Skeletal muscle tissue (tissue), 4 donors: ENCODE measurements around the gene EID2. TPM values are rescaled to one million over a fixed set of nuclear protein-coding genes. Genes with fewer than 3 reads are reported as not detected.

Experiments used
- H3K27ac ChIP-seq: one replicate; pipeline ENCODE4 v1.7.0; 2013; ENCODE audit warnings: mild to moderate bottlenecking, low read depth, low read length, inconsistent platforms
- H3K27me3 ChIP-seq, 3 donors: one replicate each; pipeline ENCODE4 v1.7.0; 2013; ENCODE audit warnings: low read length in 3 of 3; ENCODE audit not compliant: control insufficient read depth in 3 of 3, insufficient read depth in 3 of 3
- H3K36me3 ChIP-seq, 3 donors: one replicate each; pipeline ENCODE4 v1.7.0; 2013; ENCODE audit warnings: low read length in 3 of 3; ENCODE audit not compliant: control insufficient read depth in 3 of 3, insufficient read depth in 3 of 3
- H3K4me1 ChIP-seq, 3 donors: one replicate each; pipeline ENCODE4 v1.7.0; 2013; ENCODE audit warnings: low read length in 3 of 3, mild to moderate bottlenecking in 3 of 3; ENCODE audit not compliant: control insufficient read depth in 3 of 3, insufficient read depth in 3 of 3
- H3K4me3 ChIP-seq, 3 donors: one replicate each; pipeline ENCODE4 v1.7.0; 2013; ENCODE audit warnings: low read length in 3 of 3
- H3K9ac ChIP-seq, 3 donors: one replicate each; pipeline ENCODE4 v1.7.0; 2013; ENCODE audit warnings: low read length in 3 of 3, mild to moderate bottlenecking in 3 of 3, moderate library complexity in 2 of 3, low read depth in 1 of 3
- H3K9me3 ChIP-seq, 3 donors: one replicate each; pipeline ENCODE4 v1.7.0; 2013; ENCODE audit warnings: low read length in 3 of 3; ENCODE audit not compliant: control insufficient read depth in 3 of 3
- total RNA-seq: library from RNA; depleted of rRNA; stranded (reverse); fragments of >200 nt; gene quantifications from one replicate; pipeline ENCODE4 v1.2.3, GENCODE V29; 2014
- donor health status: Osteomylitis.

Gene EID2
- total RNA-seq, 1 donor from 2014 or later = 6.8 TPM

GRCh38 chr19:39557811-39558623 lies 18.1 kb upstream of the EID2 start:
- H3K4me1 ChIP-seq = peaks cover 4 to 12% (median 8%) of the 10 kb centered on the region in 3 donors
- H3K27me3 ChIP-seq = no peaks in the 10 kb centered on the region
- no peaks in the 10 kb centered on the region for H3K36me3 ChIP-seq
- H3K4me3 ChIP-seq = peak overlapping the region in 2 of 3 donors; percentile 1 to 3
- no peak overlapping the region for H3K9ac ChIP-seq
- no peak overlapping the region for H3K27ac ChIP-seq
- H3K9me3 ChIP-seq = no peaks in the 10 kb centered on the region

- Histone ChIP-seq H3K27me3 (no peaks in the 10 kb centered on the region), H3K9me3 (no peaks in the 10 kb centered on the region), H3K27ac (no peak overlapping the region), H3K9ac (no peak overlapping the region), H3K36me3 (no peaks in the 10 kb centered on the region), H3K4me3 (no peak overlapping the region), H3K4me1 (peaks cover 4 to 12% (median 8%) of the 10 kb centered on the region in 3 donors)
Observed at GRCh38 chr19:39555883-39556282, 15.9 kb upstream of the EID2 start.

- Histone ChIP-seq H3K9ac (no peak overlapping the region), H3K9me3 (no peaks in the 10 kb centered on the region), H3K27me3 (no peaks in the 10 kb centered on the region), H3K36me3 (no peaks in the 10 kb centered on the region), H3K4me1 (peaks cover 4 to 12% (median 8%) of the 10 kb centered on the region in 3 donors), H3K4me3 (no peak overlapping the region), H3K27ac (no peak overlapping the region)
Observed at GRCh38 chr19:39554701-39555311, 14.8 kb upstream of the EID2 start.

GRCh38 chr19:39553082-39553652 lies 13.2 kb upstream of the EID2 start:
- Histone ChIP-seq H3K9me3 (no peaks in the 10 kb centered on the region), H3K4me1 (peaks cover 0 to 10% (median 5%) of the 10 kb centered on the region in 3 donors), H3K27ac (no peak overlapping the region), H3K4me3 (no peak overlapping the region), H3K36me3 (no peaks in the 10 kb centered on the region), H3K9ac (no peak overlapping the region), H3K27me3 (no peaks in the 10 kb centered on the region)

- Histone ChIP-seq H3K4me3 (no peak overlapping the region), H3K4me1 (no peaks in the 10 kb centered on the region), H3K9me3 (no peaks in the 10 kb centered on the region), H3K27ac (no peak overlapping the region), H3K27me3 (no peaks in the 10 kb centered on the region), H3K9ac (no peak overlapping the region), H3K36me3 (no peaks in the 10 kb centered on the region)
Observed at GRCh38 chr19:39550197-39550596, 10.2 kb upstream of the EID2 start.

GRCh38 chr19:39546599-39546998 lies 6.6 kb upstream of the EID2 start:
- Histone ChIP-seq H3K9me3 (no peaks in the 10 kb centered on the region), H3K9ac (no peak overlapping the region), H3K4me3 (no peak overlapping the region), H3K27ac (no peak overlapping the region), H3K27me3 (no peaks in the 10 kb centered on the region), H3K36me3 (no peaks in the 10 kb centered on the region), H3K4me1 (no peaks in the 10 kb centered on the region)

GRCh38 chr19:39544911-39545310 lies 5.0 kb upstream of the EID2 start:
- H3K4me3 ChIP-seq = no peak overlapping the region

GRCh38 chr19:39544226-39544903 lies 4.4 kb upstream of the EID2 start:
- no peaks in the 10 kb centered on the region for H3K9me3 ChIP-seq
- H3K4me1 ChIP-seq = peaks cover under 1 to 2% (median under 1%) of the 10 kb centered on the region in 3 donors
- H3K36me3 ChIP-seq = no peaks in the 10 kb centered on the region
- no peak overlapping the region for H3K27ac ChIP-seq
- H3K4me3 ChIP-seq = no peak overlapping the region
- H3K9ac ChIP-seq = no peak overlapping the region
- no peaks in the 10 kb centered on the region for H3K27me3 ChIP-seq

More at GRCh38 chr19:39544911-39545310, 5.0 kb upstream of the EID2 start:
- H3K36me3 ChIP-seq = no peaks in the 10 kb centered on the region
- peaks cover 0 to 2% (median 0%) of the 10 kb centered on the region in 3 donors for H3K4me1 ChIP-seq
- no peaks in the 10 kb centered on the region for H3K9me3 ChIP-seq
- H3K9ac ChIP-seq = no peak overlapping the region
- no peaks in the 10 kb centered on the region for H3K27me3 ChIP-seq
- H3K27ac ChIP-seq = no peak overlapping the region

GRCh38 chr19:39543477-39543857 lies 3.5 kb upstream of the EID2 start:
- H3K9ac ChIP-seq = no peak overlapping the region
- H3K27ac ChIP-seq = no peak overlapping the region
- H3K4me3 ChIP-seq = no peak overlapping the region
- no peaks in the 10 kb centered on the region for H3K27me3 ChIP-seq
- no peaks in the 10 kb centered on the region for H3K36me3 ChIP-seq
- no peaks in the 10 kb centered on the region for H3K9me3 ChIP-seq
- H3K4me1 ChIP-seq = peaks cover 8 to 10% (median 8%) of the 10 kb centered on the region in 3 donors
